IPS-20b (cell line): ENCODE results near the gene NKD2.

Experiments used
- H3K27ac ChIP-seq: one replicate; pipeline ENCODE4 v1.5.1; 2013; ENCODE audit warnings: low read length
- H3K27me3 ChIP-seq: 2 replicates; pipeline ENCODE4 v1.6.1; 2013; ENCODE audit warnings: mild to moderate bottlenecking, low read length, inconsistent platforms; ENCODE audit not compliant: insufficient read depth
- H3K36me3 ChIP-seq: 2 replicates; pipeline ENCODE4 v1.6.1; 2013; ENCODE audit warnings: low read depth, mild to moderate bottlenecking, inconsistent platforms, low read length, moderate library complexity; ENCODE audit not compliant: insufficient read depth
- H3K4me1 ChIP-seq: 2 replicates; pipeline ENCODE4 v1.6.1; 2013; ENCODE audit warnings: mild to moderate bottlenecking, control low read depth, inconsistent platforms, low read length, moderate library complexity; ENCODE audit not compliant: insufficient read depth
- H3K4me3 ChIP-seq: 2 replicates; pipeline ENCODE4 v1.5.1; 2013; ENCODE audit warnings: mild to moderate bottlenecking, low read length, inconsistent platforms
- H3K9ac ChIP-seq: 2 replicates; pipeline ENCODE4 v1.6.1; 2013; ENCODE audit warnings: low read depth, mild to moderate bottlenecking, inconsistent platforms, low read length, moderate library complexity
- H3K9me3 ChIP-seq: 2 replicates; pipeline ENCODE4 v1.6.1; 2013; ENCODE audit warnings: mild to moderate bottlenecking, low read depth, low read length, inconsistent platforms; ENCODE audit not compliant: insufficient read depth

Gene NKD2

GRCh38 chr5:1035421-1036405, 27.1 kb downstream of the NKD2 start:
- Histone ChIP-seq H3K36me3 (no peaks in the 10 kb centered on the region), H3K27ac (no peak overlapping the region), H3K4me1 (no peaks in the 10 kb centered on the region), H3K4me3 (no peak overlapping the region), H3K9ac (no peak overlapping the region), H3K27me3 (no peaks in the 10 kb centered on the region), H3K9me3 (peaks cover 9% of the 10 kb centered on the region; the same call in 1 of the 2 replicates)

- H3K4me1 ChIP-seq: no peaks in the 10 kb centered on the region
- H3K27me3 ChIP-seq: no peaks in the 10 kb centered on the region
- H3K27ac ChIP-seq: no peak overlapping the region
- H3K9ac ChIP-seq: no peak overlapping the region
- H3K9me3 ChIP-seq: peaks cover 16% of the 10 kb centered on the region; the same call in 1 of the 2 replicates
- H3K4me3 ChIP-seq: no peak overlapping the region
- H3K36me3 ChIP-seq: no peaks in the 10 kb centered on the region
Observed at GRCh38 chr5:1036504-1037122, 28.0 kb downstream of the NKD2 start.

- H3K27ac ChIP-seq: no peak overlapping the region
- H3K9ac ChIP-seq: no peak overlapping the region
- peaks cover 22% of the 10 kb centered on the region for H3K9me3 ChIP-seq
- H3K4me3 ChIP-seq: no peak overlapping the region
- H3K4me1 ChIP-seq: no peaks in the 10 kb centered on the region
- no peaks in the 10 kb centered on the region for H3K27me3 ChIP-seq
- H3K36me3 ChIP-seq: no peaks in the 10 kb centered on the region
Observed at GRCh38 chr5:1037123-1037670, 28.6 kb downstream of the NKD2 start.

- no peak overlapping the region for H3K9ac ChIP-seq
- H3K27me3 ChIP-seq: no peaks in the 10 kb centered on the region
- H3K27ac ChIP-seq: no peak overlapping the region
- H3K4me3 ChIP-seq: no peak overlapping the region
- no peaks in the 10 kb centered on the region for H3K36me3 ChIP-seq
- no peaks in the 10 kb centered on the region for H3K4me1 ChIP-seq
- peaks cover 29% of the 10 kb centered on the region for H3K9me3 ChIP-seq
Observed at GRCh38 chr5:1037671-1038416, 29.2 kb downstream of the NKD2 start.

GRCh38 chr5:1038417-1039209, 30.0 kb downstream of the NKD2 start:
- peaks cover 34% of the 10 kb centered on the region for H3K9me3 ChIP-seq
- no peaks in the 10 kb centered on the region for H3K4me1 ChIP-seq
- H3K4me3 ChIP-seq: no peak overlapping the region
- H3K36me3 ChIP-seq: no peaks in the 10 kb centered on the region
- H3K27ac ChIP-seq: no peak overlapping the region
- H3K27me3 ChIP-seq: no peaks in the 10 kb centered on the region
- no peak overlapping the region for H3K9ac ChIP-seq

GRCh38 chr5:1039210-1039548, 30.6 kb downstream of the NKD2 start:
- H3K9ac ChIP-seq: no peak overlapping the region
- no peaks in the 10 kb centered on the region for H3K27me3 ChIP-seq
- no peaks in the 10 kb centered on the region for H3K36me3 ChIP-seq
- peaks cover 36% of the 10 kb centered on the region for H3K9me3 ChIP-seq
- no peaks in the 10 kb centered on the region for H3K4me1 ChIP-seq
- H3K4me3 ChIP-seq: no peak overlapping the region
- H3K27ac ChIP-seq: no peak overlapping the region

GRCh38 chr5:1039706-1040260, 31.2 kb downstream of the NKD2 start:
- no peak overlapping the region for H3K27ac ChIP-seq
- no peaks in the 10 kb centered on the region for H3K27me3 ChIP-seq
- peaks cover 41% of the 10 kb centered on the region for H3K9me3 ChIP-seq
- no peaks in the 10 kb centered on the region for H3K4me1 ChIP-seq
- H3K4me3 ChIP-seq: no peak overlapping the region
- H3K36me3 ChIP-seq: no peaks in the 10 kb centered on the region
- H3K9ac ChIP-seq: no peak overlapping the region

- H3K4me3 ChIP-seq: no peak overlapping the region
- H3K4me1 ChIP-seq: no peaks in the 10 kb centered on the region
- no peak overlapping the region for H3K27ac ChIP-seq
- H3K9me3 ChIP-seq: peaks cover 44% of the 10 kb centered on the region
- no peaks in the 10 kb centered on the region for H3K36me3 ChIP-seq
- no peak overlapping the region for H3K9ac ChIP-seq
- H3K27me3 ChIP-seq: no peaks in the 10 kb centered on the region
Observed at GRCh38 chr5:1040571-1040970, 32.0 kb downstream of the NKD2 start.

- H3K27me3 ChIP-seq: no peaks in the 10 kb centered on the region
- H3K27ac ChIP-seq: no peak overlapping the region
- no peak overlapping the region for H3K9ac ChIP-seq
- H3K4me3 ChIP-seq: no peak overlapping the region
- no peaks in the 10 kb centered on the region for H3K36me3 ChIP-seq
- no peaks in the 10 kb centered on the region for H3K4me1 ChIP-seq
- H3K9me3 ChIP-seq: peaks cover 52% of the 10 kb centered on the region
Observed at GRCh38 chr5:1041225-1042143, 32.9 kb downstream of the NKD2 start.

- H3K27ac ChIP-seq: no peak overlapping the region
- H3K9ac ChIP-seq: no peak overlapping the region
- H3K36me3 ChIP-seq: no peaks in the 10 kb centered on the region
- H3K27me3 ChIP-seq: no peaks in the 10 kb centered on the region
- H3K9me3 ChIP-seq: peaks cover 53% of the 10 kb centered on the region
- no peaks in the 10 kb centered on the region for H3K4me1 ChIP-seq
- no peak overlapping the region for H3K4me3 ChIP-seq
Observed at GRCh38 chr5:1042626-1043025, 34.0 kb downstream of the NKD2 start.
